HG02798 (cell line): ENCODE results near the gene SERTAD4.
"Not testable (repeated sequence)": the region's sequence is repeated elsewhere in the genome, so short reads cannot be mapped to it uniquely, and the experiment has no call there.

ENCODE experiments used
- ATAC-seq: cut with Tn5 transposase; IDR thresholded peaks from one replicate; pipeline ENCODE4 v1.9.1; 2021; ENCODE audit warnings: mild to moderate bottlenecking; ENCODE audit not compliant: unreplicated experiment, poor library complexity

The SERTAD4 gene

DNA sequence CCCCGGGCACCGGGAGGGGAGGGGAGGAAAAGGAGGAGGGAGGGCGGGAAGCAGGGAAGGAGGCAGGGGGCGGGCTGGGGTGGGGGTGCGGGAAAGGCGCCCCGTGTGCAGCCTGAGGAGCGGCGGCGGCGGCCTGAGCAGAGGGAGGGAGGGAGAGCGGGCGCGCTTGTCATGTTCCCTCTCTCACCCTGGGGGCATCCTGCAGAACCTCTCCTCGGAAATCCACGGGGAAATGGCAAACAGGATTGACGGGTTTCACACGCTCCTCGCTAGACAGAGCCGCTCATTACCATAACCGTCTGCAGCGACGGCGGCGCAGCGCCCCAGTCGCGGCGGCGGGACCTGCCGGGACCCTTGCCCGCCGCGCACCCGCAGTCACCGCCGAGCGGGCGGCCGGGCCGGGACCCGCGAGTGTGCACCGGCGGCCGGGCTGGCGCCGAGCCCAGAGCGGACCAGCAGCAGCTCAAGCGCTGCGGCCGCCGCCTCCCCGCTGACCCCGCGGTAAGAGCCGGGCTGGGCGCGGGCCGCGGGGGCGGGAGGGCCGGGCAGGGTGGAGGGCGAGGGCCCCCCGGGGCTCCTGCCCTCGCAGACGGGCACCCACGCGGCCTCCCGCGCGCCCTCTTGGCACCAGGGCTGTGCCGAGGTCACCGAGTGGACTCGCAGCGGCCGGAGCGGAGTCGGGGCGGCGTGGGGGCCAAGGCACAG lies at the start of gene SERTAD4:
SERTAD4 (plus strand) TSS at position 286 of the 705 bp plus-strand sequence. CDS start 5,165 bp downstream, outside the sequence.
- no peak for ATAC-seq

DNA sequence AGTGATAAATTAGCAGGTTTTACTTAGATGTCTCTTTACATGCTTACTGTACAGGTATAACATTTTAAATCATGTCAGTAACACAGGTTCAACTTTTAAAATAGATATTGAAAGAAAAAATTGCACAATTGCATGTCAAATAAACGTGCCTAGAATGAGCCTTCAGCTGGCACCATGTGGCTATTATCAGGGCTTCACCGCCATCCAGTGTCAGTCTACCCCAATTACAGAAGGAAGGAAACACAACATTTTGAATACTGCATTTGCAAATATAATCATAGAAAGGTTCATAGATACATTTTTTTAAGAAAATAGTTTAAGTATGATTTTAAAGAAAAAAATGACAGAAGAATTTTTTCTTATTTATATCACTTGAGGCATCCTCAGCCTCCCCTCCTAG lies 47.5 kb upstream of the SERTAD4 start:
- no peak for ATAC-seq

DNA sequence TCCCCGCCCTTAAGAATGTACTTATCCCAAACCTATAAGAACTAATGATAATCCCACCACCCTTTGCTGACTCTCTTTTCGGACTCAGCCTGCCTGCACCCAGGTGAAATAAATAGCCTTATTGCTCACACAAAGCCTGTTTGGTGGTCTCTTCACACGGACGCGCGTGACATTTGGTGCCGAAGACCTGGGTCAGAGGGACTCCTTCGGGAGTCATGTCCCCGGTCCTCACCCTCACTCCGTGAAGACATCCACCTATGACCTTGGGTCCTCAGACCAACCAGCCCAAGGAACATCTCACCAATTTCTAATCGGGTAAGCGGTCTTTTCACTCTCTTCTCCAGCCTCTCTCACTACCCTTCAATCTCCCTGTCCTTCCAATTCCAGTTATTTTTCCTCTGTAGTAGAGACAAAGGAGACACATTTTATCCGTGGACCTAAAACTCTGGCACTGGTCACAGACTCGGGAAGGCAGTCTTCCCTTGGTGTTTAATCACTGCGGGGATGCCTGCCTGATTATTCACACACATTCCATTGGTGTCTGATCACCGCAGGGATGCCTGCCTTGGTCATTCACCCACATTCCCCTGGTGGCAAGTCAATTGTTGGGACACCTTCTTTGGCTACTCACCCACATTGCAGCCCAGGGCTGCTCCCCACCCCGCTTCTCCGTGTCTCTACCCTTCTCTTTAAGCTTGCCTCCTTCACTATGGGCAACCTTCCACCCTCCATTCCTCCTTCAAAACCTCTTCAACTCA lies 44.6 kb upstream of the SERTAD4 start:
- not testable (repeated sequence) for ATAC-seq

DNA sequence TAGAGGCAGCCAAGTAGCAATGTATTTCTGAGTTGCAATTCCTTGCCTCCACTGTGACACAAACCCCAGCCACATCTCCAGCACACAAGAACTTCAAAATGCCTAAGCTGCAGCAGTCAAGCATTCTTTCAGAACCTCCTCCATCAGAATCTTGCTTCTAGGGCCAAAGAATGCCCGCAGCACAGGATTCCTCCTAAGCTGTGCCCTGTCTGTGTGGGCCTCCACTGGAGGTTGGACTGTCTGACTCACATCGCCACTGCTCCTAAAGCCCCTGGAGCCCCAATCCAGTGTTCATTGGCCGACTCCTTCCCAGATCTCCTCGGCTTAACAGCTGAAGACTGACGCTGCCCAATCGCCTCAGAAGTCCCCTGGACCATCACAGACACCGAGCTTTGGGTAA lies 43.2 kb upstream of the SERTAD4 start:
- no peak for ATAC-seq

DNA sequence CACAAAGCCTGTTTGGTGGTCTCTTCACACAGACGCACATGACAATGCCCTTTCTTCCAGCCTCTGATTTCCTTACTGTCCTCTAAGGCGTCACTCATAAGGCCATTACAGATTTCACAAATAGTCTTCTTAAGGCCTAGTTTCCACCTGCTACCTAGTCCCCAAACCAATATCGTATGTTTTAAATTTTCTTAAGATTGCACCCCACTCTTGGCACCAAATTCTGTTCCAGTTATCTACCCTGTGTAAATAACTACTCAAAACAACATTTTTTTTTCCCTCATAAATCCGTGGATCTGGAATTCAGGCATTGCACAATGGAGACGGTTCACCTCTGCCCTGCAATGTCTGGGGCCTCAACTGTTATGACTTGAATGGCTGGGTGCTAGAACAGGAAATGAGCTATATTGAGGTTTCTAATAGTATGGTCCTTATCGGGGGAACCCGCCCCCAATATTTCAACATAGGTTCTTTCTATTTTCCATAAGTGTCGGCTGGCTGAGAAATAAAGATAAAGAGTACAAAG lies 36.9 kb upstream of the SERTAD4 start:
- ATAC-seq = no peak

DNA sequence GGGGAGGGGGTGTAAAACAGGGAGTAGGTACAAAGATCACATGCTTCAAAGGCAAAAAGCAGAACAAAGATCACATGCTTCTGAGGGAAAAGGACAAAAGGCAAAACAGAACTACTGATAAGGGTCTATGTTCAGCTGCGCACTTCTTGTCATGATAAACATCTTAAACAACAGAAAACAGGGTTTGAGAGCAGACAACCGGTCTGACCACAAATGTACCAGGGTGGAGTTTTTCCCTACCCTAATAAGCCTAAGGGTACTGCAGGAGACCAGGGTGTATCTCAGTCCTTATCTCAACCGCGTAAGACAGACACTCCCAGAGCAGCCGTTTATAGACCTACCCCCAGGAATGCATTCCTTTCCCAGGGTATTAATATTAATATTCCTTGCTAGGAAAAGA lies 36.3 kb upstream of the SERTAD4 start:
- not testable (repeated sequence) for ATAC-seq

DNA sequence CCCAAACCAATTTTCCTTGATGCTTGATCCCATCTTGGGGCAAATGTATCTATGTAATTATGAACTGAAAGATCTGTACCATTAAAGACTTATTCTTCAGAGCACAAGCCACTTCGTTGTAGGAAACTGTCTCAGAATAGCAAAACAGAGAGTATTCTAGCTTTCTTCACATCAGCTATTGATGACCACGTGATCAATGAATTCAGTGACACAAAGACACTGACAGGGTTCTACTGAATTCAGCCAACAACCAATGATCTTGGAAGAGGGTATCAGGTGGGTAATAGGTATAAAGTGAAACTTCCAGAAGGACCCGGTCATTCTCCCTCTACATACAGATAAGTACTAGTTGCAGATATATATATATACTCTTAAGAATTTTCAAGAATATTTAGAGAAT lies 33.8 kb upstream of the SERTAD4 start:
- ATAC-seq = no peak

DNA sequence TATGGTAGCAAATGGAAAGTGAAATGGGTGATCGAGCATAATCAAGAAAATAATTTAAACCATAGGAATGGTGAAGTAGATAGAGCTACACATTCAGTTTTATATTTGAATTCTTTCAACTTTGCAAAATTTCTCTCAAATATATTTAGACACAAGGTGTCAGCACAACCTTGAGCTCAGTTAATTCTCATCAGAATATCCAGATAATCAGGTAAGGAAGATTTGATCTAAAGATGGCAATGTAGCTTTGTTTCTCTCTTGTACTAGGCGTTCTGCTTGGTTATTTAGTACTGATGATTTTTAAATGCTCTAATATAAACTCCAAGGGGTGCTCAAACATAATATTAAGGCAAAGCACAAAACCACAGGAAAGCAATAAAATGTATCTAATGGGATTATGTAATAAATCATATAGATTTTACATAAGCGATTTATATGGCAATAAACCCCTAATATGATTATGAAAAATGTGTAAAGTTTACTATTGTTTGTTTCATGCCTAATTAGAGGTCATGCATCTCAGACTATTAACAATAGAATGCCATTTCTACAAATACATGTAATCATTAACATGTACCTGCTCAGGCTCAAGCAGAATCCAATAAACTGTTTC lies 32.4 kb upstream of the SERTAD4 start:
- ATAC-seq = no peak

DNA sequence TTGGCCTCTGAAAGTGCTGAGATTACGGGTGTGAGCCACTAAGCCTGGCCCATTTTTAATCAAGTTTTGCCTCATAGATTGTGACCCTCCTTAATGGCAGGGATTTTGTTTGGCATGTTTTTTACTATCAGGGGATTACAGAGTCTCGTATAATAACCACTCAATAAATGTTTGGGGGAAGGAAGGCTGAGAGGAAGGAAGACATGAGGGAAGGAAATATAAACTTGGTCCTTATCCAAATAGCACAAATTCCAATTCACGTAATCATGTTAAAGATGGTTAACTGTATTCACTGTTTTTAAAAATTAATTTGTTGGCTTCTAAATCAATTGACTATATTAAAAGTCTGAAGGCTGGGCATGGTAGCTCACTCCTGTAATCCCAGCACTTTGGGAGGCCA lies 30.9 kb upstream of the SERTAD4 start:
- no peak for ATAC-seq

DNA sequence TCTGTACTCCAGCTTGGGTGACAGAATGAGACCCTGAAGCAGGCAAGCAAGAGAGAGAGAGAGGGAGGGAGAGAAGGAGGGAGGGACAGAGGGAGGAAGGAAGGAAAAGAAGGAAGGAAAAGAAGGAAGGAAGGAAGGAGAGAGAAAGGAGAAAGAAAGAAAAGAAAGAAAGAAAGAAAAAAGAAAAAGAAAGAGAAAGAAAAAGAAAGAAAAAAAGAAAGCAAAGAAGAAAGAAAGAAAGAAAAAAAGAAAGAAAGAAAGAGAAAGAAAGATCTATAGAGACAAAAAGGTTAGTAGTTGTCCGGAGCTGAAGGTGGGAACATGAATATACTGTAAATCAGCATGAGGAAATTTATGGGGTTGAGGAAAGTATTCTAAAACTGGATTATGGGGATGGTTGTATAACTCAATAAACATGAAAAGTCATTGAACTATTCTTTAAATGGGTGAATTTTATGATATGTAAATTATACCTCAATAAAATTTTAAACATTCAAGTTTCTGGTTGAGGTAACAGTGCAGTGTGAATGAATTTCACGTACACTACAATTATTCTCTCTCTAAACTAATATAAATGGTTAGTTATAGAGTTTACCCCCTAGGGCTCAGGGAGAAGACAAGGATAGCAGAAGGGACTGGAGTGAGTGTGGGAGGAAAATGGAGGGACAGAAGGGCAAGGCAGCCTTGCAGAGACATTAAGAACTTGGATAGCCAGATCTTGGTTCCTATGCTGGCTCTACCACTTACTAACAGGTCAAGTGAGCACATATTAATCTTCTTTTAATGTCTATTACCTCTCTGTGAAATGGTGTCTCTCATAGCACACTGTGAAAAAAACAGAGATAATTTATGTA lies 24.8 kb upstream of the SERTAD4 start:
- ATAC-seq = no peak

DNA sequence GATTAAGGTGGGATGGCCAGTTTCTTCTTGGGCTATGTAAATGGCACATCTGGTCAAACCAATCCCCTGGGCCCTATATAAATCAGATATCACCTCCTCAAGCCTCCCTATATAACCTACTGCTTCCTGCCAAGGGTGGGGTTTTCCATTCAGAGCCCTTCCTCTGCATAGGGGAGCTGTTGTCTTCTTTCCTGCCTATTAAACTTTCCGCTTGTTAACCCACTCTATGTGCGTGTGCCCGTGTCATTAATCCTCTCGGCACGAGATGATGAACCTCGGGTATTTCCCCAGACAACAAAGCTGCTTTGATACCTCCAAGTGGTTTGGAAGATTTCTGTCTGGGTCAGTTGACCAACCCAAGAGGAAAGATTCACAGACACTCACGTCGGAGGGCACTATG lies 19.3 kb upstream of the SERTAD4 start:
- no peak for ATAC-seq

DNA sequence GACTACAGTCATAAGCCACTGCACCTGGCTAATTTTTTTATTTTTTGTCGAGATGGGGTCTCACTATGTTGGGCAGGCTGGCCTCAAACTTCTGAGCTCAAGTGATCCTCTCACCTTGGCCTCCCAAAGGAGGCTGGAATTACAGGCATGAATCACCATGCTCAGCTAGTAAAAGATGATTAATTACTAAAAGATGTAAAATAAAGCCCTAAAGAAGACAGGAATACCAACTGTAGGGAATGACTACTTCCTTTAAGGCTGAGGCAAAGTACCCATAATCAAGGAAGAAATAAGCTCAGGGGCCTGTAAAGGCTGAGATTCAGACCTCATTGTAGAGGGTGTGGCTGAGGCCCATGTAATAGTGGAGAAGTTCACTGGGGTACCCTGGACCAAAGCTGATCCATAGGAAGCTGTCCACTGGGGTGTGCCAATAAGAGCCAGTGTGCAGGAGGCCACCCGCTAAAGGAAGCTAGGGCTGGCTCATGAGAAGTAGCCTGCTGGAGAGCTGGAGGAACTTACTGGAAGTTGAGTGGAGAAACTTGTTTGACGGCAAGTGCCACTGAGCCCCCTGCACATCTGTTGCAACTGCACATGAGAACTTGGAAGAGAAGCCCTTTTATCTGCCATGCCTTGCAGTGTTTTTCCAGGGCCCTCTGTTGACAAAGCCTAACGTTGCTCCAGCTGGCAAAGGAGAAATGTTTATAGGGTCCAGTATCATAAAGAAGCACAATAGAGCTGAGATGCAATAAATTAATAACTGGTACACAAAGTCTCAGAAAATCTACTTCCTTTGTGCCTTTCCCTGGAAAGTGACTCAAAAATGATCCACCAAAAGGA lies 17.8 kb upstream of the SERTAD4 start:
- ATAC-seq = no peak

DNA sequence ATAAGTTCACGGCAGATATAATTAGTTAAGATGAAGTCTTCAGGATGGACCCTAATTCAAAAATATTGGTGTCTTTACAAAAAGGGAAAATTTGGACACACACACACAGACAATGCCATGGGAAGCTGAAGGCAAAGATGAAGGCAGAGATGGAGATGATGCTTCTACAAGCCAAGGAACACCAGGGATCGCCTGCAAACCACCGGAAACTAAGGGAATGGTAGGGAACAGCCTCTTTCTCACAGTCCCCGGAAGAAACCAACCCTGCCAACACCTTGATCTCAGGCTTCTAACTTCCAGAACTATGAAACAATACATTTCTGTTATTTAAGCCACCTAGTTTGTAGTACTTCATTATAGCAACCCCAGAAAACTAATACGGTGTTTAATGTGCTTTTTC lies 15.1 kb upstream of the SERTAD4 start:
- ATAC-seq = no peak

DNA sequence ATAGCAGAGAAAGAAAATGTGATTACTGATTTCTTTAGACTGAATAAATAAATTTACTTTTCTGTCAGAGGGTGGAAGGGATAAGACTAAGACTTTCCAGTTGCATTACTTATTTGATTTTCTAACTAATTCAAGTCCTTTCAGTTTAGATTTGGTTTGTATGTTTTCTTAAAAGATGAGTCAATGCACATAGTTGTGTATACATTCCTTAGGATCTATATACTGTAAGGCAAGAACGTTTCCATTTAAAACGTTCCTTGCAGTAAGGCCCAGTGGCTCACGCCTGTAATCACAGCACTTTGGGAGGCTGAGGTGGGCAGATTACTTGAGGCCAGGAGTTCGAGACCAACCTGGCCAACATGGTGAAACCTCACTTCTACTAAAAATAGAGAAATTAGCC lies 14.5 kb upstream of the SERTAD4 start:
- ATAC-seq = no peak

DNA sequence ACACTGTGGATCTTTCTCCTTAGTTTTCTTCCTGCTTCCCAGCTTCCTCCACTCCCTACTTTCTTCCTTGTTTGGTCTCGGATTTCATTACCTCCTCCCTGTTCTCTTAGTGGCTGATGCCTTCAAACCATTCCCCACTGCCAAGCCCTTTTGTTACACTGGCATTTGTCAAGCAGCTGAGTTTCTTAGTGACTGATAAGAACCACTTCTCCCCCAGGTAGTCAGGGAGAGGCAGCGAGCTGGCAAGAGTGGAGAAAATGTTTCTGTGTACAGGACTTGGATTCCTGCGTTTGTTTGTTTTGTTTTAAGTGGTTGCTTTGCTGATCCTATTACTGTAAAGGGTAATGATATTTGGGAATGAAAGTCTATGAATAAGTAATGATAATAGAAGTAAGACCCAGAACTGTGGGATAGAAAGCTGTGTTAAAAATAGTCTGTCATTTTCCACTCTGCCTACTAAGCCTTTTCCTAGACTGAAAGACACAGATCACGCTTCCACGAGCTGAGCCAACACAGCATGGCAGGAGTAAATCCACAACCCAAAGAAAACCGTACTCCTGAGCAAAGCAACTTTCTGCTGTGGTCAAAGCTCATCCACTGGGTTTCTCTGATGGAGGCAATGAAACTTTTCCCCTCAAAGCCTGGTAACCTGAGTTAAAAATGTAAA lies 10.1 kb upstream of the SERTAD4 start:
- no peak for ATAC-seq

DNA sequence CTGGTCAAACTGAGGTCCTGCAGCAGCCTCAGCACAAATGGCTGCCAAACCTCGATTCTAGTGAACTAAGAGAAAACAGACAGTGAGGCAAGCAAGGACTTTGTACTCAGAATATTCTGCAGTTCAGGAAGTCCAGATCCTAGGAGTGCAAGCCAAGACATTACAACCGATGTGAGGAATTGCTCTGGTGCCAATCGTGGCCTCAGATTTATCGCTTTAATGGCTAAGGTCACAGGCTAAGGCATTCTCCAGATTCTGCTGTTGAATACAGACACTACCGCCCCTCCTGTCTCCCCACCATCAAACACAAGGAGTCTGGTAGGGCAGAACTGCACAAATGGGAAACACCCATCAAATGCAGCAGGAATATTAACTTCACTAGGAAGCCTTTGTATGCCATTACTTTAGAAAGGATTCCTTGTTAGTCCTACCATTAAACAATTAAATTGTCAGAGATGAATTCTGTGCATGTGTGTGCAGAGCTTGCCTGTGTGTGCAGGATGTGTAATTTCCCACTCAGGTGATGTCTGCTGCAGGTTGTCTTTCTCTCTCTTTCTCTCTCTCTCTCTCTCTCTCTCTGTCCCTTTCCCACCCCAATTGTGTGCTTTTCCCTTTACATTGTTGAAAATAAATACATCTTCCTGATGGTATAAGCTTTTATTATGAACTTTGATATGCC lies 9.2 kb upstream of the SERTAD4 start:
- no peak for ATAC-seq

DNA sequence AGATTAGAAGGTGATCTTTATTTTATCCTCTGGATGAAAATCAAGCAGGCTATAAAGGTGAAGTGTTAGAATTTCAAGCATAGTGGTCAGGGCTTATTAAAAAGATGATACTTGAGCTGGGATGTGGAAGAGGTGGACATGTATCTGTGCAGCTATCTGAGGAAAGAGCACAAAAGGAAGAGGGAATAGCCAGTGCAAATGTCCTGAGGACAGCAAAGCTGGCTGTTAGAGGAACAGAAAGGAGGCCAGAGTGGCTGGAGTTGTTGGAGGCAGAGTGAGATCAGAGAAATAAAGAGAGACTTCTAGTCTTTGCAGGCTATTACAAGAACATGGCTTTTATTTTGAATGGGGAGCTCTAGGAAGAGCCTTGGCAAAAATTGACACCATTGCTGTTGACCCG lies 4.4 kb upstream of the SERTAD4 start:
- no peak for ATAC-seq

DNA sequence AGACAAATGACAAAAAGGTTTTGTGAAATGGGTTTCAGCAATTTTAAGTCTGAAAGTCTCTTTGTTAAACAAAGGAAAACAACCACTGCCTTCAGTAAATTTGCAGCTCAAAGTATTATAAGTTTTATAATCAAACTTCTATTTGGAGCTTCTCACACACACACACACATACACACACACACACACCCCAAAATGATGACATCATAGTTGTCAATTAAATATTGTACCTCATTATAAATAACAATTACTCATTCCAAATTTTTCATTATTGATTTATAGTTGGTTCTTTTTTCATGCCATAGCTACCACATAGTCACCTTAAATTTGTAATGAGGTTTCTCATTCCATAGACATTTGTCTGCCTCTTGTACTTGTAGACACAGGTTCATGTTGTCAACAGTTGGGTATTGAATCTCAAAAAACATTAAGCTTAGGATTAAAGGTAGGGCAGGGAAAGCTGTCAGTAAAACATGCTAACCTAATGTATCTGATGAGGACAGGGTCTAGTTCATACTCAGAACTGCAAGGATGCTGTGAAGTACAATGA lies 2.4 kb upstream of the SERTAD4 start:
- ATAC-seq = no peak
